ENCODE measurements around the gene INPP5A. TPM values are rescaled to one million over a fixed set of nuclear protein-coding genes. Genes with fewer than 3 reads are reported as not detected.

The INPP5A gene
- total and polyA plus RNA-seq, 10 of the 15 experiments (the other 5 are each of a cell fraction or from before 2014, with no cell fraction given) = 0.52 to 15.0 (median 6.3) TPM

GRCh38 chr10:132735923-132736391, 198.4 kb downstream of the INPP5A start:
- Histone ChIP-seq H2AFZ (ENCODE audit: control insufficient read depth, low read depth, low read length) (no peak overlapping the region), H3K79me2 (ENCODE audit: control insufficient read depth, insufficient read depth, low read length) (no peaks in the 10 kb centered on the region), H3K9me3 (replicated peaks; ENCODE audit: control insufficient read depth, insufficient read depth, low read length) (no peaks in the 10 kb centered on the region), H3K9ac (ENCODE audit: control insufficient read depth, insufficient read depth, low read length) (no peak overlapping the region), H3K4me1 (ENCODE audit: control insufficient read depth, insufficient read depth, low read length) (no peaks in the 10 kb centered on the region), H3K4me2 (ENCODE audit: control insufficient read depth, insufficient read depth) (no peak overlapping the region), H3K4me3 (no peak overlapping the region), H3K27me3 (replicated peaks in 1 of 2; ENCODE audit: control insufficient read depth in 2 of 2, insufficient read depth in 2 of 2, low read length in 1 of 2) (no peaks in the 10 kb centered on the region), H4K20me1 (ENCODE audit: control insufficient read depth, insufficient read depth) (no peaks in the 10 kb centered on the region), H3K36me3 (ENCODE audit: control insufficient read depth in 2 of 2, insufficient read depth in 2 of 2, low read length in 1 of 2) (no peaks in the 10 kb centered on the region; a peak in 2 of 4 replicates), H3K27ac (ENCODE audit: control insufficient read depth, insufficient read depth) (no peak overlapping the region)
- intact Hi-C loops (cut with micrococcal nuclease; ENCODE audit: unreplicated experiment) = no loop called here
- ChIA-PET SMC1A (ENCODE audit: uncharacterized antibody, unreplicated experiment) (no interaction called here), RAD21 (ENCODE audit: unreplicated experiment) (no interaction called here), POLR2A (no interaction called here), CTCF (no interaction called here)
- BruUV-seq (replicated peaks) = no TSS peak
- in situ Hi-C loops (cut with MboI) = no loop called here
- ATAC-seq (no peak), DNase-seq (ENCODE audit: low read depth, low spot score) (no peak), FAIRE-seq (no peak)
- WGBS (ENCODE audit: insufficient coverage, insufficient replicate concordance, low lambda C conversion rate, missing lambda C conversion rate) = 85% methylated on average over 24 of the region's 24 CpGs
- TF ChIP-seq ESRRA (IDR thresholded peaks at IDR 0.05; ENCODE audit: low read length) (no peak), CEBPB (IDR thresholded peaks at IDR 0.05; ENCODE audit: borderline replicate concordance in 1 of 2, low read depth in 2 of 2, low read length in 2 of 2) (no peak)

GRCh38 chr10:132737390-132738048, 199.9 kb downstream of the INPP5A start:
- H3K27ac ChIP-seq (ENCODE audit: control insufficient read depth, insufficient read depth) = no peak overlapping the region
- TF ChIP-seq BRCA1 (IDR thresholded peaks at IDR 0.05; ENCODE audit: low read depth, low read length) (no peak), FOXK2 (IDR thresholded peaks at IDR 0.05) (no peak), TCF7 (IDR thresholded peaks at IDR 0.05; ENCODE audit: borderline replicate concordance) (no peak), CBX5 (IDR thresholded peaks at IDR 0.05; ENCODE audit: low read depth) (no peak), ZNF24 (IDR thresholded peaks at IDR 0.05) (no peak)
- POLR2A ChIA-PET = no interaction called here
- CTCF ChIA-PET = no interaction called here
- no peak overlapping the region for H2AFZ ChIP-seq (ENCODE audit: control insufficient read depth, low read depth, low read length)
- DNase-seq (ENCODE audit: low read depth, low spot score) (no peak), ATAC-seq (no peak), FAIRE-seq (no peak)
- no peaks in the 10 kb centered on the region for H3K4me1 ChIP-seq (ENCODE audit: control insufficient read depth, insufficient read depth, low read length)
- in situ Hi-C loops (cut with MboI) = no loop called here
- no peak overlapping the region for H3K4me3 ChIP-seq
- no peak overlapping the region for H3K4me2 ChIP-seq (ENCODE audit: control insufficient read depth, insufficient read depth)
- H3K9me3 ChIP-seq (replicated peaks; ENCODE audit: control insufficient read depth, insufficient read depth, low read length) = no peaks in the 10 kb centered on the region
- SMC1A ChIA-PET (ENCODE audit: uncharacterized antibody, unreplicated experiment) = no interaction called here
- RAD21 ChIA-PET (ENCODE audit: unreplicated experiment) = no interaction called here
- no peak overlapping the region for H3K9ac ChIP-seq (ENCODE audit: control insufficient read depth, insufficient read depth, low read length)
- 76% methylated on average over 16 of the region's 16 CpGs for WGBS (ENCODE audit: insufficient coverage, insufficient replicate concordance, low lambda C conversion rate, missing lambda C conversion rate)
- H3K36me3 ChIP-seq (ENCODE audit: control insufficient read depth in 2 of 2, insufficient read depth in 2 of 2, low read length in 1 of 2) = no peaks in the 10 kb centered on the region; a peak in 1 of 4 replicates
- no peaks in the 10 kb centered on the region for H3K79me2 ChIP-seq (ENCODE audit: control insufficient read depth, insufficient read depth, low read length)
- H4K20me1 ChIP-seq (ENCODE audit: control insufficient read depth, insufficient read depth) = no peaks in the 10 kb centered on the region
- no peaks in the 10 kb centered on the region for H3K27me3 ChIP-seq (replicated peaks in 1 of 2; ENCODE audit: control insufficient read depth in 2 of 2, insufficient read depth in 2 of 2, low read length in 1 of 2)
- BruUV-seq (replicated peaks) = no TSS peak
- intact Hi-C loops (cut with micrococcal nuclease; ENCODE audit: unreplicated experiment) = no loop called here

Measured in GM12878 (cell line).